Frontal cortex (tissue), 4 donors: ENCODE measurements around the gene N4BP2. TPM values are rescaled to one million over a fixed set of nuclear protein-coding genes. Genes with fewer than 3 reads are reported as not detected.
A peak's percentile ranks its signal among the peaks of the same experiment; 100 is the strongest.
"Not testable (repeated sequence)": the region's sequence is repeated elsewhere in the genome, so short reads cannot be mapped to it uniquely, and the experiment has no call there.

Source experiments
- DNase-seq, 2 donors: peaks; one replicate each; pipeline ENCODE4 v3.0.0; 2012; ENCODE audit warnings: low spot score in 2 of 2
- FAIRE-seq: peaks from 2 replicates; lab custom pipeline; 2012; peaks lifted over from hg19 to GRCh38; lab: Jason Lieb, UNC
- total RNA-seq: library from RNA; depleted of rRNA; stranded (reverse); fragments of >200 nt; gene quantifications from one replicate; pipeline ENCODE4 v1.2.3, GENCODE V29; 2014
- donor health status: control.
- donor health status: control.
- donor health status: control.

The N4BP2 gene
- 77.5 TPM for total RNA-seq

DNA sequence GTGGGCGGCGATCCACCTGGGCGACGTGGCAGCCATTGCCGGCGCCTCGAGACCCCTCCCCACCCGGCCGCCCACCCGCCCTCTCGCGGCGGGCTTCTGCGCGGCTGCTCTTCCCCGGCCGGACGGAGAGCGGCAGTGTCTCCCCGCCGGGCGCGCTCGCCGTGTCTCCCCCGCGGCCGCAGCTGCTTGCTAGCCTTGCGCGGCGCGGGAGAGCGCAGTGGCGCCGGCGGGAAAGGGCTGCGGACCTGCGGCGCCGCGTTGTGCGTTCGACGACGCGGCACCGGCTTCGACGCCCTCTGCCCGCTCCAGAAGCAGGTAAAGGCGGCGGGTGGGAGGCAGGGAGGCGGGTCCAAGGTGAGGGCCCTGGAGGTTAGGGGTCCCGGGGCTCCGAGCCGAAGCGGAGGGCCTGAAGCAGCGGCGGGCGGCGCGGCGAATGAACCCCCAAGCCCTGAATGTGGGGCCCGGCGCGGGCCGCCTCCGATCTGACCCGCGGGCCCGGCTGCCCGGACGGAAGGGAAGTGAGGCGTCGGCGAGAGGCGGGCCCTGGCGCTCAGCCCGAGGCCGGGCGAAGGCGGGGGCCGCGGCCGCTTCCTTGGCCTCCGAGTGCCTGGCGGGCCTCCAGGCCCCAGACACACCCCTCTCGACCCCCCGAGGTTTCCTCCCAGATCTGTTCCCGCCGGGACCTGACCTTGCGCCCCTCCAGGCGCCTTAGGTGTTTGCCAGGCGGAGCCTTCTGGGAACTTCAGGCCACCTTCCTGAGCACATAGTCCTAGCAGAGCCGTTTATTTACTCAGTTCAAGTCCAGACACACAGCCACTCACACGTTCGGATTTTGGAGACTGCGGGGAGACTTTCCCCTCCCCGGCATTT lies at the start of gene N4BP2:
N4BP2 (plus strand) TSS at position 135 of the 870 bp plus-strand sequence. CDS start 40,491 bp downstream, outside the sequence.
- DNase-seq (peak; percentile 75 to 86), FAIRE-seq (no peak)

- FAIRE-seq (no peak), DNase-seq (no peak)
Measured at GRCh38 chr4:40016007-40016406, 40.6 kb upstream of the N4BP2 start.

DNA sequence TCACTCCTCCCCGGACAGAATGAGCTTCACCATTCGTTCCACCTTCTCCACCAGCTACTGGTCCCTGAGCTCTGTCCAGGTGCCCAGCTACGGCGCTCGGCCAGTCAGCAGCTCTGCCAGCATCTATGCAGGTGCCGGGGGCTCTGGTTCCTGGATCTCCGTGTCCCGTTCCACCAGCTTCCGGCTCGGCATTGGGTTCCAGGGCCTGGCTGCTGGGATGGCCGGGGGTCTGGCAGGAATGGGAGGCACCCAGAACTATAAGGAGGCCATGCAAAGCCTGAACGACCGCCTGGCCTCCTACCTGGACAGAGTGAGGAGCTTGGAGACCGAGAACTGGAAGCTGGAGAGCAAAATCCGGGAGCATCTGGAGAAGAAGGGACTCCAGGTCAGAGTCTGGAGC lies 36.4 kb upstream of the N4BP2 start:
- FAIRE-seq = no peak

GRCh38 chr4:40021116-40021515 lies 35.5 kb upstream of the N4BP2 start:
- not testable (repeated sequence) for FAIRE-seq, DNase-seq

More for the DNA sequence above, 36.4 kb upstream of the N4BP2 start:
- DNase-seq = no peak

- FAIRE-seq, DNase-seq: not testable (repeated sequence)
Measured at GRCh38 chr4:40024049-40024448, 32.6 kb upstream of the N4BP2 start.

- DNase-seq = no peak
- FAIRE-seq = no peak
Measured at GRCh38 chr4:40032785-40033184, 23.9 kb upstream of the N4BP2 start.

GRCh38 chr4:40033613-40034012 lies 23.0 kb upstream of the N4BP2 start:
- FAIRE-seq (no peak), DNase-seq (no peak)

DNA sequence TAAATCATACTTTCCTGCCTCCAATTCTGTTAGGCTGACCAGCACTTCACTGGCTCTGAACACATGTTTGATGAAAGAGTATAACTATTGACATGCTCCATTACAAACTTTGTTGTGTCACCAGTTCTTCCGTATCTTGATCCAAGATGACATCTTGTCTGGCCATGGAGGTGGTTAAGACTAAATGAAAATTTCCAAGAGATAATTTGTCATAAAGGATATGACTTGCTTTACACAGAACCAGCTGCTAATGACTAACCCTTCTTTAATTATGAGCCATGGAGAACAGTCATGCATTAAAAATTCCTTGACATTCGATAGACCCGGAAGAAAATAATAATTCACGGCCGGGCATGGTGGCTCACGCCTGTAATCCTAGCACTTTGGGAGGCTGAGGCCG lies 17.7 kb upstream of the N4BP2 start:
- DNase-seq (no peak), FAIRE-seq (no peak)

GRCh38 chr4:40040908-40041307 lies 15.7 kb upstream of the N4BP2 start:
- no peak for DNase-seq
- no peak for FAIRE-seq

- FAIRE-seq (no peak), DNase-seq (no peak)
Measured at GRCh38 chr4:40043786-40044185, 12.9 kb upstream of the N4BP2 start.

DNA sequence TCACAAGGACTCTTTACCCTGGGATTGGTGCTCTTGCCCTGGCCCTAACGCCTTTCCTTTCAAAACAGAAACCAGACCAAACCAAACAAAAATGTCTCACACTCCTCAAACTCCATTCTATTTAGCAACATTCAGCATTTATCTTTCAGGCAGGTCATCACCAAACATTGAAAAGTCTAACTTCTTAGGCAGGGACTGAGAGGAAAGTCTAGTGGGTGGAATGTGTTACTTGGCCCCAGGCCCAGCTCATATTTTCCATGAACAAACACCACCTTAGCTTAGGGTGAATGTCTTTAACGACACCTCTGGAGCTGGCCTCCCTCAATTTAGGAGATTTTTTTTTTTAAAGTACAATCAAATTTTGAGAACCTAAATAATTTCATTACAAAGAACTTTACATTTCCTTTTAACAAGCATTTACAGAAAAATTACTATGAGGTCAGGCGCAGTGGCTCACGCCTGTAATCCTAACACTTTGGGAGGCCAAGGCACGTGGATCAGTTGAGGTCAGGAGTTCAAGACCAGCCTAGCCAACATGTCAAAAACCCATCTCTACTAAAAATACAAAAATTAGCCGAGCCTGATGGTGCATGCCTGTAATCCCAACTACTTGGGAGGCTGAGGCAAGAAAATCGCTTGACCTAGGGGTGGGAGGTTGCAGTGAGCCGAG lies 10.2 kb upstream of the N4BP2 start:
- DNase-seq = no peak

GRCh38 chr4:40053161-40053560 lies 3.5 kb upstream of the N4BP2 start:
- no peak for DNase-seq
- FAIRE-seq = no peak

More for the DNA sequence above, 10.2 kb upstream of the N4BP2 start:
- no peak for FAIRE-seq

- FAIRE-seq (no peak), DNase-seq (peak in 1 of 2 donors; percentile 10)
Measured at GRCh38 chr4:40055511-40055862, 1.2 kb upstream of the N4BP2 start.

DNA sequence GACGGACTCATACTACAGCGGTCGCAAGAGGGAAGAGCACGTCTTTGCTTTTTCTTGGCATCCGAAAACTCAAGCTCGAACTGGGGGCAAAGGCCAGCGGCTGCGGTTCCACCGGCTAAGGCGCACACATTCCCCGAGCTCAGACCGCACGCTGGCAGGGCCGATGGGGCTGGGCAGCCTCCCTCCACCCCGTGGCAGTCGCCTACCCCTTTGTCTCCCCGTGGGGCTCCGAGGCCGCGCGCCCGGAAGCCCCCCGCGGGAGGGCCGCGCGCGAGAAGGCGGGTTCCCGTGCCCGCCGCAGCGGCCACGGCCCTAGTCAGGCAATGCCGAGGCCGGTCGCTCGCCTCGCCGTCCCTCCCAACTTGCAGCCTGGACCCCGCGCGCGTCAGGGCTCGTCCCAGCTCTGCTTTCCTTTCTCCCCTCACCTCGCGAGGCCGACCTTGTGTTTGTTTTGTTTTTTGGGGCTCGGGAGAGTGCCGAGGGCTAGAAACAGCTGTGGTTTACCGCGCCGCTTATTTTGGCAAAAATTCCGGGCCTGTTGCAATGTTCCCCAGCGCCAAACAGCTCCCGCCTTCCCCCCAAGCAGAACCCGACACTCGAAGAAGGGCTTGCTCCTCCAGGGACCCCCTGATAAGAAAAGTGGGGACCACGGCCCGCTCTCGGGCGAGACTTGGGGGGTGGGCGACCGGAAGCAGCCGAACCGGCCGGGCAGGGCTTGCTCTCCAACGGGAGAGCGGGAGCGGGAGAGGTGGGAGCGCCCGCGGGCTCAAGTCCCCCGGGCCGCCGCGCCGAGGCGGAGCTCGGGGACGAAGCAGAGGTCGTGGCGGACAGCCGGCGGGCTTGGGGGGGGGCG lies 561 bp upstream of the N4BP2 start:
- peak; percentile 58 to 62 for DNase-seq
- FAIRE-seq = no peak

DNA sequence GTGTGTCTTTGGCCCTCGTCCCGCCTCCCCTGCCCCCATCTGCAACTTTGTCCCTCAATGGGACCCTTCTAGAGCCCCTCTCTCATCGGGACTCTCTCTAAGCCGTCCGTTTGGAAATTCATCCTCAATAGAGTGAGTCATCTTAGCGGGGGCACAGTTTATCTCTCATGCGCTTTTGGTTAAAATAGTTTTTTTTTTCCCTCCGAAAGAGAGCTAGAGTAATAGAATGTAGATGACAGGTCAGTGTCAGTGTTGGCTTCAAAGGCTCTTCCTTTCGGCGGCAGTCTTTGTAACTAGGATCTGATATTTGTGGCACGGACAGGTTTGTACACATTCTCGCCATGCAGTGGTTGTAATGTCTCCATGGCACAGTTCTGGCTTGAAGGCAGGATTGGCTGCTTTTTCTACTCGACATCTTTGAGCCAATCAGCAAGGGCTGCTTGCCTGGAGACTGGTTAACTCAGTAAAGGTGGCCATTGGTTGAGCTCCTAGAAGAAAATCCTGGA lies 989 bp downstream of the N4BP2 start:
- FAIRE-seq = no peak
- DNase-seq = peak; percentile 70 to 74

- no peak for FAIRE-seq
Measured at GRCh38 chr4:40058121-40058520, 1.5 kb downstream of the N4BP2 start.

DNA sequence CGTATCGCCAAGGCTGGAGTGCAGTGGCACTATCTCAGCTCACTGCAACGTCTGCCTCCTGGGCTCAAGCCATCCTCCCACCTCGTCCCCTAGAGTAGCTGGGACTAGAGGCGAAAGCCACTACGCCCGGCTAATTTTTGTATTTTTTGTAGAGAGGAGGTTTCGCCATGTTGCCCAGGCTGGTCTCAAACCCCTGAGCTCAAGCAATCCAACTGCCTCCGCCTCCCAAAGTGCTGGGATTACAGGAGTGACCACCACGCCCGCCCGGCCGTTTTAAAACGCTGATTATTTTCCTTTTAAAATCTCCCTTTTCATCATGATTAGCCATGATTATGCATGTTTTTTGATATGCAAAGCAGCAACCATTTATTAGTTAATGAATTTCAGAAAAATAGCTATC lies 2.2 kb downstream of the N4BP2 start:
- DNase-seq = no peak
- no peak for FAIRE-seq

More at GRCh38 chr4:40058121-40058520, 1.5 kb downstream of the N4BP2 start:
- DNase-seq = no peak

DNA sequence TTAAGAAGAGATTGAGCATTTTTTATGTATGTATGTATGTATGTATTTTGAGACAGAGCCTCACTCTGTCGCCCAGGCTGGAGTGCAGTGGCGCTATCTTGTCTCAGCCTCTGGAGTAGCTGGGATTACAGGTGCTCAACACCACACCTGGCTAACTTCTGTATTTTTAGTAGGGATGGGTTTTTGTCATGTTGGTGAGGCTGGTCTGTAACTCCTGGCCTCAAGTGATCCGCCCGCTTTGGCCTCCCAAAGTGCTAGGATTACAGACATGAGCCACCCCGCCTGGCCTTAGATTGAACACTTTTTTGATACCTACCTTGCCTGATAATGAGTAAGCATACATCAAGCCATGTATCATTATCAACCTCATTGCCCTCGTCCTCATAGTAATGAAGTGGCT lies 2.7 kb downstream of the N4BP2 start:
- DNase-seq (no peak), FAIRE-seq (no peak)

GRCh38 chr4:40065010-40065409 lies 8.4 kb downstream of the N4BP2 start:
- no peak for FAIRE-seq

GRCh38 chr4:40066651-40067050 lies 10.0 kb downstream of the N4BP2 start:
- FAIRE-seq (no peak), DNase-seq (no peak)

More at GRCh38 chr4:40065010-40065409, 8.4 kb downstream of the N4BP2 start:
- DNase-seq = no peak
